ENCODE results near the gene DYNLT2.

- TF ChIP-seq CTCF (IDR thresholded peaks at IDR 0.05 in 8 of 11, conservative IDR thresholded peaks at IDR 0.05 in 3 of 11) (no peak), POLR2AphosphoS5 (IDR thresholded peaks at IDR 0.05) (peak; percentile 75 to 87 (median 77))
These were observed 28.0 kb downstream of the DYNLT2 start for GRCh38 chr6:169723200-169723909.
